HepG2 (cell line): ENCODE results near the gene TLR9. TPM values are rescaled to one million over a fixed set of nuclear protein-coding genes. Genes with fewer than 3 reads are reported as not detected.

ENCODE experiments used
- ATAD3A ChIP-seq: sonication (generic); formaldehyde crosslinking; IDR thresholded peaks from 2 replicates; pipeline ENCODE4 v1.4.0; 2020; ENCODE audit warnings: missing genetic modification reagents
- CC2D1A ChIP-seq: sonication (generic); formaldehyde crosslinking; IDR thresholded peaks from 2 replicates; pipeline ENCODE4 v1.8.1; 2023; ENCODE audit warnings: mild to moderate bottlenecking, missing genetic modification reagents
- KAT7 ChIP-seq: IDR thresholded peaks from 2 replicates; pipeline ENCODE4 v1.6.1; 2018; ENCODE audit warnings: borderline replicate concordance, missing compliant biosample characterization
- PITX1 ChIP-seq: sonication (generic); formaldehyde crosslinking; IDR thresholded peaks from 2 replicates; pipeline ENCODE4 v1.5.1; 2020; ENCODE audit warnings: mild to moderate bottlenecking, missing genetic modification reagents
- RBM22 ChIP-seq: fragments of 200-400 bp; formaldehyde crosslinking; optimal IDR thresholded peaks from 2 replicates; pipeline ENCODE3; 2017; ENCODE audit warnings: mild to moderate bottlenecking, low read length, moderate library complexity
- STAG1 ChIP-seq: sonication (generic); formaldehyde crosslinking; IDR thresholded peaks from 2 replicates; pipeline ENCODE4 v1.4.0; 2020; ENCODE audit warnings: missing genetic modification reagents
- TBP ChIP-seq: sonication (generic); formaldehyde crosslinking; IDR thresholded peaks from 2 replicates; pipeline ENCODE4 v1.5.0; 2020; ENCODE audit warnings: missing genetic modification reagents
- TCF7L2 ChIP-seq: IDR thresholded peaks from 2 replicates; pipeline ENCODE4 v1.6.1; 2011; ENCODE audit warnings: mild to moderate bottlenecking, low read depth, low read length, moderate library complexity
- ZMYM2 ChIP-seq: sonication (generic); formaldehyde crosslinking; IDR thresholded peaks from 2 replicates; pipeline ENCODE4 v1.8.0; 2022; ENCODE audit warnings: mild to moderate bottlenecking, missing genetic modification reagents
- ZMYM3 ChIP-seq: sonication (generic); formaldehyde crosslinking; IDR thresholded peaks from 2 replicates; pipeline ENCODE4 v1.5.1; 2020; ENCODE audit warnings: mild to moderate bottlenecking, missing genetic modification reagents
- ZNF33B ChIP-seq: sonication (generic); formaldehyde crosslinking; IDR thresholded peaks from 2 replicates; pipeline ENCODE4 v1.5.1; 2020; ENCODE audit warnings: mild to moderate bottlenecking, missing genetic modification reagents
- ZNF747 ChIP-seq: sonication (generic); formaldehyde crosslinking; IDR thresholded peaks from 2 replicates; pipeline ENCODE4 v1.8.1; 2023; ENCODE audit warnings: missing genetic modification reagents, mild to moderate bottlenecking, borderline replicate concordance
- polyA plus RNA-seq, 8 experiments: library from polyadenylated mRNA; depleted of rRNA in 3 of 8; stranded (reverse) in 7 of 8; unstranded in 1 of 8; fragments of >200 nt; fragmentation: Illumina TruSeq in 4 of 8; extraction: Trizol in 4 of 8; gene quantifications; 2 replicates each; pipeline versions ENCODE4 v1.2.1 to v1.2.3, GENCODE V29; 2011 to 2016; ENCODE audit warnings: low read depth in 4 of 8, missing spikeins in 1 of 8, mixed read lengths in 1 of 8; ENCODE audit not compliant: insufficient read depth in 1 of 8
- total RNA-seq, 5 experiments: library from RNA; depleted of rRNA; stranded (reverse); fragments of >200 nt; fragmentation: Illumina TruSeq; extraction: Trizol; gene quantifications; 2 replicates each; pipeline ENCODE4 v1.2.3, GENCODE V29; 2016; ENCODE audit warnings: low read depth in 1 of 5
- TF ChIP-seq, protein P1 (sequence below): sonication (generic); formaldehyde crosslinking; IDR thresholded peaks from 2 replicates; pipeline ENCODE4 v1.8.0; 2022; ENCODE audit warnings: mild to moderate bottlenecking, missing genetic modification reagents, moderate library complexity
- TF ChIP-seq, protein P2 (sequence below): sonication (generic); formaldehyde crosslinking; IDR thresholded peaks from 2 replicates; pipeline ENCODE4 v1.4.0; 2020; ENCODE audit warnings: missing genetic modification reagents, borderline replicate concordance
- TF ChIP-seq, protein P3 (sequence below): IDR thresholded peaks from 2 replicates; pipeline ENCODE4 v1.6.1; 2016; ENCODE audit warnings: mild to moderate bottlenecking
- TF ChIP-seq, protein P4 (sequence below): sonication (generic); formaldehyde crosslinking; IDR thresholded peaks from 2 replicates; pipeline ENCODE4 v1.5.0; 2020; ENCODE audit warnings: mild to moderate bottlenecking, missing genetic modification reagents
- TF ChIP-seq, protein P5 (sequence below): sonication (generic); formaldehyde crosslinking; IDR thresholded peaks from 2 replicates; pipeline ENCODE4 v1.9.0; 2022; ENCODE audit warnings: low read depth, missing genetic modification reagents

TLR9 gene
- total and polyA plus RNA-seq, 2 of the 13 experiments (the other 11 are each of a cell fraction or from before 2014, with no cell fraction given): not detected

DNA sequence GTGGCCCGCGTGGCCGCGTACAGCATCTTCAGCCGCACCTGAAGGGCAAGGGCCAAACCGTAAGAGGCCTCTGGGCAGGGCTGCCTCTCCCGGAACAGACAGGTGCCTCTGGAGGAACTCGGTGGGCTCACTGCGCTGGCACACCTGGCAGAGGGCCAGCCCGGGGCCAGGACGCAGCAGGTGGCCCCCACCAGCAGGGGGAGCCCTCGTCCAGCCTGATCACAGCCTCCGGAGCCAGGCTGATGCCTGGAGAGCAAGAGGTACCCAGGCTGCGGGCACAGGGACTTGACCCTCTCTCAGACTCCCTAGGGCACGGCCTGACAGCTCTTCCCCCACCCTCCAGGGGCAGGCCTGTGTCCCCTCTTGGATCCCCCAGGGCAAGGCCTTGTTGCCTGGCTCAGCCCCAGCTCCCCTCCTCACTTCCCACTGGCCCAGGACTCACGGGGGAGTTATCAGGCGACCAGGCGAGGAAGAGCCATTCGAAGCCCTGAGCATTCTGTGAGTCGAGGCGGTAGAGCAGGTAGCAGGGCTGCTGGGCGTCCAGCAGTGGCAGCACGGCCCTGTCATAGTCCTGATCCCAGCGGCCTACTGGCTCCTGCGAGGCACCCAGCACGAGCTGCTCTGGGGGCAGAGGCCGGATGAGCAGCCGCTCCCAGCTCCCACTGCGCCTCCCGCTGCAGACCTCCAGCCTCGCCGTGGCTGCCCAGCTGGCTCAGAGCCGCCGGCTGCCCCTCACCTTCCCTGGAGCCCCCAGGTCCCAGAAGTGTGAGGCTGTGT, 6.2 kb upstream of the TLR9 start (continued):
- TF ChIP-seq, protein P1, sequence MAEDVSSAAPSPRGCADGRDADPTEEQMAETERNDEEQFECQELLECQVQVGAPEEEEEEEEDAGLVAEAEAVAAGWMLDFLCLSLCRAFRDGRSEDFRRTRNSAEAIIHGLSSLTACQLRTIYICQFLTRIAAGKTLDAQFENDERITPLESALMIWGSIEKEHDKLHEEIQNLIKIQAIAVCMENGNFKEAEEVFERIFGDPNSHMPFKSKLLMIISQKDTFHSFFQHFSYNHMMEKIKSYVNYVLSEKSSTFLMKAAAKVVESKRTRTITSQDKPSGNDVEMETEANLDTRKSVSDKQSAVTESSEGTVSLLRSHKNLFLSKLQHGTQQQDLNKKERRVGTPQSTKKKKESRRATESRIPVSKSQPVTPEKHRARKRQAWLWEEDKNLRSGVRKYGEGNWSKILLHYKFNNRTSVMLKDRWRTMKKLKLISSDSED: no peak
- TF ChIP-seq PITX1: 0 out of 2 replicates have a peak, but pooled peaks have one; percentile 23
- TF ChIP-seq KAT7 (CRISPR knock-in tag): no peak
- TF ChIP-seq, protein P2, sequence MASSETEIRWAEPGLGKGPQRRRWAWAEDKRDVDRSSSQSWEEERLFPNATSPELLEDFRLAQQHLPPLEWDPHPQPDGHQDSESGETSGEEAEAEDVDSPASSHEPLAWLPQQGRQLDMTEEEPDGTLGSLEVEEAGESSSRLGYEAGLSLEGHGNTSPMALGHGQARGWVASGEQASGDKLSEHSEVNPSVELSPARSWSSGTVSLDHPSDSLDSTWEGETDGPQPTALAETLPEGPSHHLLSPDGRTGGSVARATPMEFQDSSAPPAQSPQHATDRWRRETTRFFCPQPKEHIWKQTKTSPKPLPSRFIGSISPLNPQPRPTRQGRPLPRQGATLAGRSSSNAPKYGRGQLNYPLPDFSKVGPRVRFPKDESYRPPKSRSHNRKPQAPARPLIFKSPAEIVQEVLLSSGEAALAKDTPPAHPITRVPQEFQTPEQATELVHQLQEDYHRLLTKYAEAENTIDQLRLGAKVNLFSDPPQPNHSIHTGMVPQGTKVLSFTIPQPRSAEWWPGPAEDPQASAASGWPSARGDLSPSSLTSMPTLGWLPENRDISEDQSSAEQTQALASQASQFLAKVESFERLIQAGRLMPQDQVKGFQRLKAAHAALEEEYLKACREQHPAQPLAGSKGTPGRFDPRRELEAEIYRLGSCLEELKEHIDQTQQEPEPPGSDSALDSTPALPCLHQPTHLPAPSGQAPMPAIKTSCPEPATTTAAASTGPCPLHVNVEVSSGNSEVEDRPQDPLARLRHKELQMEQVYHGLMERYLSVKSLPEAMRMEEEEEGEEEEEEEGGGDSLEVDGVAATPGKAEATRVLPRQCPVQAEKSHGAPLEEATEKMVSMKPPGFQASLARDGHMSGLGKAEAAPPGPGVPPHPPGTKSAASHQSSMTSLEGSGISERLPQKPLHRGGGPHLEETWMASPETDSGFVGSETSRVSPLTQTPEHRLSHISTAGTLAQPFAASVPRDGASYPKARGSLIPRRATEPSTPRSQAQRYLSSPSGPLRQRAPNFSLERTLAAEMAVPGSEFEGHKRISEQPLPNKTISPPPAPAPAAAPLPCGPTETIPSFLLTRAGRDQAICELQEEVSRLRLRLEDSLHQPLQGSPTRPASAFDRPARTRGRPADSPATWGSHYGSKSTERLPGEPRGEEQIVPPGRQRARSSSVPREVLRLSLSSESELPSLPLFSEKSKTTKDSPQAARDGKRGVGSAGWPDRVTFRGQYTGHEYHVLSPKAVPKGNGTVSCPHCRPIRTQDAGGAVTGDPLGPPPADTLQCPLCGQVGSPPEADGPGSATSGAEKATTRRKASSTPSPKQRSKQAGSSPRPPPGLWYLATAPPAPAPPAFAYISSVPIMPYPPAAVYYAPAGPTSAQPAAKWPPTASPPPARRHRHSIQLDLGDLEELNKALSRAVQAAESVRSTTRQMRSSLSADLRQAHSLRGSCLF: no peak
- no peak for TF ChIP-seq ZMYM3 (CRISPR knock-in tag)
- TF ChIP-seq ZNF33B (CRISPR knock-in tag): no peak
- no peak for TF ChIP-seq ATAD3A (CRISPR knock-in tag)
- no peak for TF ChIP-seq TCF7L2
- TF ChIP-seq, protein P3, sequence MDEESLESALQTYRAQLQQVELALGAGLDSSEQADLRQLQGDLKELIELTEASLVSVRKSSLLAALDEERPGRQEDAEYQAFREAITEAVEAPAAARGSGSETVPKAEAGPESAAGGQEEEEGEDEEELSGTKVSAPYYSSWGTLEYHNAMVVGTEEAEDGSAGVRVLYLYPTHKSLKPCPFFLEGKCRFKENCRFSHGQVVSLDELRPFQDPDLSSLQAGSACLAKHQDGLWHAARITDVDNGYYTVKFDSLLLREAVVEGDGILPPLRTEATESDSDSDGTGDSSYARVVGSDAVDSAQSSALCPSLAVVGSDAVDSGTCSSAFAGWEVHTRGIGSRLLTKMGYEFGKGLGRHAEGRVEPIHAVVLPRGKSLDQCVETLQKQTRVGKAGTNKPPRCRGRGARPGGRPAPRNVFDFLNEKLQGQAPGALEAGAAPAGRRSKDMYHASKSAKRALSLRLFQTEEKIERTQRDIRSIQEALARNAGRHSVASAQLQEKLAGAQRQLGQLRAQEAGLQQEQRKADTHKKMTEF (CRISPR knock-in tag): no peak
- no peak for TF ChIP-seq CC2D1A (CRISPR knock-in tag)
- TF ChIP-seq STAG1 (CRISPR knock-in tag): peak; percentile 82
- TF ChIP-seq, protein P4, sequence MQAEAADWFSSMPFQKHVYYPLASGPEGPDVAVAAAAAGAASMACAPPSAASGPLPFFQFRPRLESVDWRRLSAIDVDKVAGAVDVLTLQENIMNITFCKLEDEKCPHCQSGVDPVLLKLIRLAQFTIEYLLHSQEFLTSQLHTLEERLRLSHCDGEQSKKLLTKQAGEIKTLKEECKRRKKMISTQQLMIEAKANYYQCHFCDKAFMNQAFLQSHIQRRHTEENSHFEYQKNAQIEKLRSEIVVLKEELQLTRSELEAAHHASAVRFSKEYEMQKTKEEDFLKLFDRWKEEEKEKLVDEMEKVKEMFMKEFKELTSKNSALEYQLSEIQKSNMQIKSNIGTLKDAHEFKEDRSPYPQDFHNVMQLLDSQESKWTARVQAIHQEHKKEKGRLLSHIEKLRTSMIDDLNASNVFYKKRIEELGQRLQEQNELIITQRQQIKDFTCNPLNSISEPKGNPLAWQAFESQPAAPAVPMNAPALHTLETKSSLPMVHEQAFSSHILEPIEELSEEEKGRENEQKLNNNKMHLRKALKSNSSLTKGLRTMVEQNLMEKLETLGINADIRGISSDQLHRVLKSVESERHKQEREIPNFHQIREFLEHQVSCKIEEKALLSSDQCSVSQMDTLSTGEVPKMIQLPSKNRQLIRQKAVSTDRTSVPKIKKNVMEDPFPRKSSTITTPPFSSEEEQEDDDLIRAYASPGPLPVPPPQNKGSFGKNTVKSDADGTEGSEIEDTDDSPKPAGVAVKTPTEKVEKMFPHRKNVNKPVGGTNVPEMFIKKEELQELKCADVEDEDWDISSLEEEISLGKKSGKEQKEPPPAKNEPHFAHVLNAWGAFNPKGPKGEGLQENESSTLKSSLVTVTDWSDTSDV (CRISPR knock-in tag): 0 out of 2 replicates have a peak, but pooled peaks have one; percentile 78
- no peak for TF ChIP-seq ZNF747 (CRISPR knock-in tag)
- TF ChIP-seq TBP (CRISPR knock-in tag): no peak
- TF ChIP-seq, protein P5, sequence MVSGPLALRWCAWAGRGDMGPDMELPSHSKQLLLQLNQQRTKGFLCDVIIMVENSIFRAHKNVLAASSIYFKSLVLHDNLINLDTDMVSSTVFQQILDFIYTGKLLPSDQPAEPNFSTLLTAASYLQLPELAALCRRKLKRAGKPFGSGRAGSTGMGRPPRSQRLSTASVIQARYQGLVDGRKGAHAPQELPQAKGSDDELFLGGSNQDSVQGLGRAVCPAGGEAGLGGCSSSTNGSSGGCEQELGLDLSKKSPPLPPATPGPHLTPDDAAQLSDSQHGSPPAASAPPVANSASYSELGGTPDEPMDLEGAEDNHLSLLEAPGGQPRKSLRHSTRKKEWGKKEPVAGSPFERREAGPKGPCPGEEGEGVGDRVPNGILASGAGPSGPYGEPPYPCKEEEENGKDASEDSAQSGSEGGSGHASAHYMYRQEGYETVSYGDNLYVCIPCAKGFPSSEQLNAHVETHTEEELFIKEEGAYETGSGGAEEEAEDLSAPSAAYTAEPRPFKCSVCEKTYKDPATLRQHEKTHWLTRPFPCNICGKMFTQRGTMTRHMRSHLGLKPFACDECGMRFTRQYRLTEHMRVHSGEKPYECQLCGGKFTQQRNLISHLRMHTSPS (CRISPR knock-in tag): peak; percentile 62; the same call in 1 of the 2 replicates
- no peak for TF ChIP-seq RBM22
- TF ChIP-seq ZMYM2 (CRISPR knock-in tag): no peak
